Measurements from ENCODE around the gene CLEC19A. TPM values are rescaled to one million over a fixed set of nuclear protein-coding genes. Genes with fewer than 3 reads are reported as not detected.
A peak's percentile ranks its signal among the peaks of the same experiment; 100 is the strongest.

The CLEC19A gene
- total and polyA plus RNA-seq, 8 donors: 0.18 to 0.99 (median 0.49) TPM

DNA sequence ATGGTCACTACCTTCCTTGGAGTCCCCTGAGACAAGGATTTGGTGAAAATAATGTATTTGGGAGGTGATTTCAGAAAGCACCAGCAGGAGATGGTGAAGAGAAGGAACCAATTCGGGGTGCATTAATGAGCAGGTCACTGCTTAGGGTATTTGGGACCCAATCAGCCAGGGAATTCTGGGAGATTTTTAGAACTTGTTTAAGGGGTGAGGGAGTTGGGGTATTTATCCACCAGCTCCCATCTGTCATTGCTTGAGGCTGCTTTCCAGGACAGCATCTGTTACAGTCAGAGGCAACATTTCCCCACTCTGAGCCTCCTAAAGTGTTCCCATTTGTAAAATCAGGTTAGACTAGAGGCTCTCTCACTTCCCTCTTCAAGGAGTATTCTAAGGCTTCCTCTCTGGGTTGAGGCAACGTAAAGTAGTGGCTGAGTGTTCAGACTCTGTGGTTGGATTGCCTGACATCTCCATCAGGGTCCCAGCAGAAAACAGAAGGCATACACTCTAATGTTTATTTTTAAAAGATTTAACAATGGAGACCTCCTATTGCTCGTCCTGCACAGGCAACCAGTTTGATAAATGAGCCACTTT, 60.9 kb downstream of the CLEC19A start:
- Histone ChIP-seq H3K9me3 (no peaks in the 10 kb centered on the region), H3K27ac (no peak overlapping the region), H3K27me3 (peaks cover 0 to 10% of the 10 kb centered on the region in 2 donors), H3K4me3 (no peak overlapping the region), H3K36me3 (no peaks in the 10 kb centered on the region), H3K4me1 (peaks cover 0 to 8% of the 10 kb centered on the region in 2 donors)
- no peak for TF ChIP-seq CTCF (IDR thresholded peaks at IDR 0.05)
- no peak for DNase-seq
- intact Hi-C loops (cut with DNase I): no loop called here
- no peak for ATAC-seq

- intact Hi-C loops (cut with DNase I): no loop called here
- no peak for ATAC-seq
- Histone ChIP-seq H3K27me3 (peaks cover 0 to 10% of the 10 kb centered on the region in 2 donors), H3K4me3 (no peak overlapping the region), H3K27ac (no peak overlapping the region), H3K4me1 (peaks cover 0 to 8% of the 10 kb centered on the region in 2 donors), H3K36me3 (no peaks in the 10 kb centered on the region), H3K9me3 (no peaks in the 10 kb centered on the region)
- no peak for TF ChIP-seq CTCF (IDR thresholded peaks at IDR 0.05)
- no peak for DNase-seq
These were observed 62.6 kb downstream of the CLEC19A start for GRCh38 chr16:19348125-19348524.

DNA sequence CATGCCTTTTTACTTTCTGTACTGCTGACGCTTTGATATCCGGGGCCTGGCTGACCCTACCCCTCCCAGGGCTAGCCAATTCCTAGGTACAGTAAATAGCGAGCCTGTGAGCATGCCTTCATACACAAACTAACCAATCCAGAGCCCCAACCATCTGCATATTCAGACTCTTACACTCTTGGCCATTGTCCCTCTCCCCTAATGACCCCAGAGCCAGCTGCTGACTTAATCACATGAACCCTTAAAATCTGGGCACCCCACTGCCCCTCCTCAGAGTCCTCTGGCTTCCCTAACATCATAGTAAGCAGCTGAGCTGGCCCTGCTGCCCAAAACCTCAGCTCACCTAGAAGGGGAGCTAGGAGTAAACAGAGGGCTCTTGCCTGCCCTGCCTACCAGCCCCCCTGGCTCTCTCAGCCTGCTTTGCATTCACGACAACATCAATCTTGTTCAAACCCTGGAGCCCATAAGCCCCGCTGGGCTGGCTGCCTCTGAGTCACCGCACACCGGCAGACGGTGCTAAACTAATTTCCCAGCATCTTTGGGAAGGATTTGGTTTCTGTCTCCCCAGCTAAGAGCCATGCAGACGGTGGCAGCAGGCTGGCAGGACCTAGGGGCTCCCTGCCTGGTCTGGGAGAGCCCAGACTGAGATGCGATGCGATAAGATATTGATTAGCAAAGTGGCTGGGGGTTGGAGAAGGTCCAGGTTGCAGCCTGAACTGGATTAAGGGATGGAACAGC, 63.2 kb downstream of the CLEC19A start:
- Histone ChIP-seq H3K27me3 (peaks cover 0 to 10% of the 10 kb centered on the region in 2 donors), H3K36me3 (no peaks in the 10 kb centered on the region), H3K4me1 (peaks cover 0 to 8% of the 10 kb centered on the region in 2 donors), H3K4me3 (no peak overlapping the region), H3K9me3 (no peaks in the 10 kb centered on the region), H3K27ac (no peak overlapping the region)
- DNase-seq (peak in 1 of 4 donors; percentile 74), ATAC-seq (peak; percentile 16)
- TF ChIP-seq CTCF (IDR thresholded peaks at IDR 0.05): no peak
- intact Hi-C loops (cut with DNase I): no loop called here

DNA sequence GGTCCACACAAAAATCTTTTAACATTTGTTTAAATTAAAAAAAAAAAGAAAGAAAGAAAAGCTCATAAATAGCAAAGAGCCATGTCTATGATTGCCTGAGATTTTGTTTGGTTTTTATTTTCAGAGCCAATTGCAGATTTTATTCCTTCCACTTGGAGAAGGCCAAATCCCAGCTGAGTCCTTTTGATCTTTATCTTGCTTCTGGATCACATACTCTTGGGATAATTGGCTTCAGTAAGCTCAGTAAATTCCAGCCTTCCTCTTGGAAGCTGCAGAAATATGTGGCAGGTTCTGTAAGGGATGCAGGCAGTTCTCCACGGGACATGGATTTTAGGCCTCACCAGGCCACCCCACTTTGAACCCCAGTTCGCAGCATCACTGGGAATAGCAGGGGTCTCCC, 68.8 kb downstream of the CLEC19A start:
- no peak for TF ChIP-seq CTCF (IDR thresholded peaks at IDR 0.05)
- Histone ChIP-seq H3K4me1 (no peaks in the 10 kb centered on the region), H3K27me3 (no peaks in the 10 kb centered on the region), H3K4me3 (no peak overlapping the region), H3K27ac (no peak overlapping the region), H3K36me3 (no peaks in the 10 kb centered on the region), H3K9me3 (no peaks in the 10 kb centered on the region)
- no peak for ATAC-seq
- no peak for DNase-seq
- intact Hi-C loops (cut with DNase I): loop anchor here in 1 of 2 donors (10.0 kb wide), 1 partner anchor 170 kb away; no protein-coding TSS in a partner anchor

All from left lung (tissue), 10 donors.